WTC11 (cell line): ENCODE results near the gene METTL2A.
"Not testable (repeated sequence)": the region's sequence is repeated elsewhere in the genome, so short reads cannot be mapped to it uniquely, and the experiment has no call there.

Experiments
- ATF3 ChIP-seq: sonication (generic); formaldehyde crosslinking; conservative IDR thresholded peaks from 2 replicates; pipeline ENCODE4 v1.8.1; 2022; ENCODE audit warnings: mild to moderate bottlenecking, missing genetic modification reagents
- CREB1 ChIP-seq: sonication (generic); formaldehyde crosslinking; IDR thresholded peaks from 2 replicates; pipeline ENCODE4 v1.8.0; 2023; ENCODE audit warnings: mild to moderate bottlenecking, missing genetic modification reagents
- FOXP1 ChIP-seq: sonication (generic); formaldehyde crosslinking; IDR thresholded peaks from 2 replicates; pipeline ENCODE4 v1.8.0; 2022; ENCODE audit warnings: missing genetic modification reagents, mild to moderate bottlenecking, moderate library complexity, borderline replicate concordance
- NR1H2 ChIP-seq: sonication (generic); formaldehyde crosslinking; IDR thresholded peaks from 2 replicates; pipeline ENCODE4 v1.9.0; 2021; ENCODE audit warnings: mild to moderate bottlenecking, moderate library complexity, missing genetic modification reagents
- RELA ChIP-seq: sonication (generic); formaldehyde crosslinking; IDR thresholded peaks from 2 replicates; pipeline ENCODE4 v1.8.1; 2022; ENCODE audit warnings: missing genetic modification reagents, mild to moderate bottlenecking, borderline replicate concordance
- SP1 ChIP-seq: sonication (generic); formaldehyde crosslinking; conservative IDR thresholded peaks from 2 replicates; pipeline ENCODE4 v1.8.1; 2022; ENCODE audit warnings: missing genetic modification reagents
- TEAD1 ChIP-seq: sonication (generic); formaldehyde crosslinking; IDR thresholded peaks from 2 replicates; pipeline ENCODE4 v1.8.0; 2022; ENCODE audit warnings: mild to moderate bottlenecking, missing genetic modification reagents
- ZNF121 ChIP-seq: sonication (generic); formaldehyde crosslinking; IDR thresholded peaks from 2 replicates; pipeline ENCODE4 v1.8.0; 2023; ENCODE audit warnings: missing genetic modification reagents
- ZNF416 ChIP-seq: fragments of 250-450 bp; sonication (Bioruptor Pico); IDR thresholded peaks from 2 replicates; pipeline ENCODE4 v1.9.0; 2021; ENCODE audit warnings: mild to moderate bottlenecking, inconsistent platforms
- TF ChIP-seq, protein P1 (sequence below): sonication (generic); formaldehyde crosslinking; conservative IDR thresholded peaks from 2 replicates; pipeline ENCODE4 v1.8.1; 2023; ENCODE audit warnings: mild to moderate bottlenecking, low read depth, missing genetic modification reagents, moderate library complexity
- TF ChIP-seq, protein P2 (sequence below): fragments of 200-600 bp; IDR thresholded peaks from 2 replicates; pipeline ENCODE4 v1.8.0; 2022; ENCODE audit warnings: antibody characterized with exemption
- TF ChIP-seq, protein P3 (sequence below): sonication (generic); formaldehyde crosslinking; IDR thresholded peaks from 2 replicates; pipeline ENCODE4 v1.8.0; 2022; ENCODE audit warnings: mild to moderate bottlenecking, missing genetic modification reagents
- TF ChIP-seq, protein P4 (sequence below): sonication (generic); formaldehyde crosslinking; IDR thresholded peaks from 2 replicates; pipeline ENCODE4 v1.8.0; 2023; ENCODE audit warnings: missing genetic modification reagents

- TF ChIP-seq, protein P1, sequence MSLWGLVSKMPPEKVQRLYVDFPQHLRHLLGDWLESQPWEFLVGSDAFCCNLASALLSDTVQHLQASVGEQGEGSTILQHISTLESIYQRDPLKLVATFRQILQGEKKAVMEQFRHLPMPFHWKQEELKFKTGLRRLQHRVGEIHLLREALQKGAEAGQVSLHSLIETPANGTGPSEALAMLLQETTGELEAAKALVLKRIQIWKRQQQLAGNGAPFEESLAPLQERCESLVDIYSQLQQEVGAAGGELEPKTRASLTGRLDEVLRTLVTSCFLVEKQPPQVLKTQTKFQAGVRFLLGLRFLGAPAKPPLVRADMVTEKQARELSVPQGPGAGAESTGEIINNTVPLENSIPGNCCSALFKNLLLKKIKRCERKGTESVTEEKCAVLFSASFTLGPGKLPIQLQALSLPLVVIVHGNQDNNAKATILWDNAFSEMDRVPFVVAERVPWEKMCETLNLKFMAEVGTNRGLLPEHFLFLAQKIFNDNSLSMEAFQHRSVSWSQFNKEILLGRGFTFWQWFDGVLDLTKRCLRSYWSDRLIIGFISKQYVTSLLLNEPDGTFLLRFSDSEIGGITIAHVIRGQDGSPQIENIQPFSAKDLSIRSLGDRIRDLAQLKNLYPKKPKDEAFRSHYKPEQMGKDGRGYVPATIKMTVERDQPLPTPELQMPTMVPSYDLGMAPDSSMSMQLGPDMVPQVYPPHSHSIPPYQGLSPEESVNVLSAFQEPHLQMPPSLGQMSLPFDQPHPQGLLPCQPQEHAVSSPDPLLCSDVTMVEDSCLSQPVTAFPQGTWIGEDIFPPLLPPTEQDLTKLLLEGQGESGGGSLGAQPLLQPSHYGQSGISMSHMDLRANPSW (CRISPR knock-in tag): not testable (repeated sequence)
- TF ChIP-seq, protein P2, sequence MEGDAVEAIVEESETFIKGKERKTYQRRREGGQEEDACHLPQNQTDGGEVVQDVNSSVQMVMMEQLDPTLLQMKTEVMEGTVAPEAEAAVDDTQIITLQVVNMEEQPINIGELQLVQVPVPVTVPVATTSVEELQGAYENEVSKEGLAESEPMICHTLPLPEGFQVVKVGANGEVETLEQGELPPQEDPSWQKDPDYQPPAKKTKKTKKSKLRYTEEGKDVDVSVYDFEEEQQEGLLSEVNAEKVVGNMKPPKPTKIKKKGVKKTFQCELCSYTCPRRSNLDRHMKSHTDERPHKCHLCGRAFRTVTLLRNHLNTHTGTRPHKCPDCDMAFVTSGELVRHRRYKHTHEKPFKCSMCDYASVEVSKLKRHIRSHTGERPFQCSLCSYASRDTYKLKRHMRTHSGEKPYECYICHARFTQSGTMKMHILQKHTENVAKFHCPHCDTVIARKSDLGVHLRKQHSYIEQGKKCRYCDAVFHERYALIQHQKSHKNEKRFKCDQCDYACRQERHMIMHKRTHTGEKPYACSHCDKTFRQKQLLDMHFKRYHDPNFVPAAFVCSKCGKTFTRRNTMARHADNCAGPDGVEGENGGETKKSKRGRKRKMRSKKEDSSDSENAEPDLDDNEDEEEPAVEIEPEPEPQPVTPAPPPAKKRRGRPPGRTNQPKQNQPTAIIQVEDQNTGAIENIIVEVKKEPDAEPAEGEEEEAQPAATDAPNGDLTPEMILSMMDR: not testable (repeated sequence)
- TF ChIP-seq ATF3 (CRISPR knock-in tag); FOXP1; ZNF416 (CRISPR knock-in tag); CREB1 (CRISPR knock-in tag); SP1 (CRISPR knock-in tag); TEAD1 (CRISPR knock-in tag); RELA (CRISPR knock-in tag); NR1H2; ZNF121 (CRISPR knock-in tag): not testable (repeated sequence)
- TF ChIP-seq, protein P3, sequence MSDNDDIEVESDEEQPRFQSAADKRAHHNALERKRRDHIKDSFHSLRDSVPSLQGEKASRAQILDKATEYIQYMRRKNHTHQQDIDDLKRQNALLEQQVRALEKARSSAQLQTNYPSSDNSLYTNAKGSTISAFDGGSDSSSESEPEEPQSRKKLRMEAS (CRISPR knock-in tag): not testable (repeated sequence)
- TF ChIP-seq, protein P4, sequence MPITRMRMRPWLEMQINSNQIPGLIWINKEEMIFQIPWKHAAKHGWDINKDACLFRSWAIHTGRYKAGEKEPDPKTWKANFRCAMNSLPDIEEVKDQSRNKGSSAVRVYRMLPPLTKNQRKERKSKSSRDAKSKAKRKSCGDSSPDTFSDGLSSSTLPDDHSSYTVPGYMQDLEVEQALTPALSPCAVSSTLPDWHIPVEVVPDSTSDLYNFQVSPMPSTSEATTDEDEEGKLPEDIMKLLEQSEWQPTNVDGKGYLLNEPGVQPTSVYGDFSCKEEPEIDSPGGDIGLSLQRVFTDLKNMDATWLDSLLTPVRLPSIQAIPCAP (CRISPR knock-in tag): not testable (repeated sequence)
Measured at GRCh38 chr17:62471380-62471880, 47.7 kb downstream of the METTL2A start.
